Measurements from ENCODE around the gene SLC7A7. TPM values are rescaled to one million over a fixed set of nuclear protein-coding genes. Genes with fewer than 3 reads are reported as not detected.

The SLC7A7 gene
- polyA plus RNA-seq, 1 donor from 2014 or later: not detected

- Histone ChIP-seq H3K4me3 (ENCODE audit: low read length) (no peak overlapping the region), H3K36me3 (ENCODE audit: insufficient read depth, low read length) (no peaks in the 10 kb centered on the region), H4K20me1 (ENCODE audit: insufficient read depth) (no peaks in the 10 kb centered on the region), H3K9me3 (ENCODE audit: low read length) (no peaks in the 10 kb centered on the region), H3K79me2 (replicated peaks; ENCODE audit: insufficient read depth, low read length) (no peaks in the 10 kb centered on the region), H3K27me3 (ENCODE audit: insufficient read depth, low read depth, low read length) (no peaks in the 10 kb centered on the region), H3K9me2 (ENCODE audit: insufficient read depth, low read length) (no peaks in the 10 kb centered on the region), H3K27ac (ENCODE audit: low read length) (no peak overlapping the region), H2AFZ (ENCODE audit: low read depth, low read length) (no peak overlapping the region), H3K4me2 (ENCODE audit: low read length) (no peak overlapping the region), H3K9ac (ENCODE audit: low read length) (no peak overlapping the region), H3F3A (ENCODE audit: insufficient read depth, low read length, poor library complexity, severe bottlenecking) (no peaks in the 10 kb centered on the region)
- TF ChIP-seq, protein P1, sequence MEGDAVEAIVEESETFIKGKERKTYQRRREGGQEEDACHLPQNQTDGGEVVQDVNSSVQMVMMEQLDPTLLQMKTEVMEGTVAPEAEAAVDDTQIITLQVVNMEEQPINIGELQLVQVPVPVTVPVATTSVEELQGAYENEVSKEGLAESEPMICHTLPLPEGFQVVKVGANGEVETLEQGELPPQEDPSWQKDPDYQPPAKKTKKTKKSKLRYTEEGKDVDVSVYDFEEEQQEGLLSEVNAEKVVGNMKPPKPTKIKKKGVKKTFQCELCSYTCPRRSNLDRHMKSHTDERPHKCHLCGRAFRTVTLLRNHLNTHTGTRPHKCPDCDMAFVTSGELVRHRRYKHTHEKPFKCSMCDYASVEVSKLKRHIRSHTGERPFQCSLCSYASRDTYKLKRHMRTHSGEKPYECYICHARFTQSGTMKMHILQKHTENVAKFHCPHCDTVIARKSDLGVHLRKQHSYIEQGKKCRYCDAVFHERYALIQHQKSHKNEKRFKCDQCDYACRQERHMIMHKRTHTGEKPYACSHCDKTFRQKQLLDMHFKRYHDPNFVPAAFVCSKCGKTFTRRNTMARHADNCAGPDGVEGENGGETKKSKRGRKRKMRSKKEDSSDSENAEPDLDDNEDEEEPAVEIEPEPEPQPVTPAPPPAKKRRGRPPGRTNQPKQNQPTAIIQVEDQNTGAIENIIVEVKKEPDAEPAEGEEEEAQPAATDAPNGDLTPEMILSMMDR (IDR thresholded peaks at IDR 0.05; ENCODE audit: poor library complexity, severe bottlenecking): no peak
- no peak for TF ChIP-seq MXI1 (conservative IDR thresholded peaks at IDR 0.05; ENCODE audit: poor library complexity, severe bottlenecking)
- no peak for TF ChIP-seq EZH2 (IDR thresholded peaks at IDR 0.05; ENCODE audit: borderline replicate concordance, insufficient read depth, low read length, poor library complexity, severe bottlenecking)
- no peak for TF ChIP-seq SMC3 (conservative IDR thresholded peaks at IDR 0.05; ENCODE audit: poor library complexity)
- TF ChIP-seq RAD21 (conservative IDR thresholded peaks at IDR 0.05): no peak
- TF ChIP-seq EP300 (conservative IDR thresholded peaks at IDR 0.05; ENCODE audit: poor library complexity, severe bottlenecking): no peak
- no peak for TF ChIP-seq TAF1 (IDR thresholded peaks at IDR 0.05; ENCODE audit: low read depth)
- TF ChIP-seq POLR2AphosphoS5 (IDR thresholded peaks at IDR 0.05): no peak
- TF ChIP-seq REST (IDR thresholded peaks at IDR 0.05; ENCODE audit: borderline replicate concordance): no peak
Observed at GRCh38 chr14:22781301-22781991, 33.8 kb downstream of the SLC7A7 start.

DNA sequence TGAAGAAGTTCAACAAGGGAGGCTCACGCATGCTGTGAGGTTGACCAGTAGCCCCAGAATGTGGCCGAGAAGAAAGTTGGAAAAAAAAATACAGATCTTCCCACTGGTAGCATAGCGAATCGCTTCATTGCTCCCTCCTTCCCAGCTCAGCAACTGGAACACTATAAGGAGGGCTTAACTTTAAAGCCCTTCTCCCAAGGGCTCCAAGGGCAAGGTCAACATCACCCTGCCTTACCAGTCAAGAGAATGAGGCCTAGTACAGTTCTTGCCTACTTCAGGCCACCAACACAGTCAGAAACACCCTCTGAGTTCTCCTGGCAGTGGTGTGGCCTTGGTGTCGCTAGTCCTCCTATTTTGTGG lies 34.3 kb downstream of the SLC7A7 start:
- Histone ChIP-seq H3K9me3 (ENCODE audit: low read length) (no peaks in the 10 kb centered on the region), H3F3A (ENCODE audit: insufficient read depth, low read length, poor library complexity, severe bottlenecking) (no peaks in the 10 kb centered on the region), H3K9ac (ENCODE audit: low read length) (no peak overlapping the region), H3K9me2 (ENCODE audit: insufficient read depth, low read length) (no peaks in the 10 kb centered on the region), H3K4me3 (ENCODE audit: low read length) (no peak overlapping the region), H3K27me3 (ENCODE audit: insufficient read depth, low read depth, low read length) (no peaks in the 10 kb centered on the region), H3K79me2 (replicated peaks; ENCODE audit: insufficient read depth, low read length) (no peaks in the 10 kb centered on the region), H3K4me2 (ENCODE audit: low read length) (no peak overlapping the region), H4K20me1 (ENCODE audit: insufficient read depth) (no peaks in the 10 kb centered on the region), H3K36me3 (ENCODE audit: insufficient read depth, low read length) (no peaks in the 10 kb centered on the region), H2AFZ (ENCODE audit: low read depth, low read length) (no peak overlapping the region), H3K27ac (ENCODE audit: low read length) (no peak overlapping the region)
- TF ChIP-seq RAD21 (conservative IDR thresholded peaks at IDR 0.05): no peak
- TF ChIP-seq MXI1 (conservative IDR thresholded peaks at IDR 0.05; ENCODE audit: poor library complexity, severe bottlenecking): no peak
- no peak for TF ChIP-seq TAF1 (IDR thresholded peaks at IDR 0.05; ENCODE audit: low read depth)
- TF ChIP-seq SMC3 (conservative IDR thresholded peaks at IDR 0.05; ENCODE audit: poor library complexity): no peak
- no peak for TF ChIP-seq POLR2AphosphoS5 (IDR thresholded peaks at IDR 0.05)
- TF ChIP-seq, protein P1 (IDR thresholded peaks at IDR 0.05; ENCODE audit: poor library complexity, severe bottlenecking): no peak
- TF ChIP-seq EP300 (conservative IDR thresholded peaks at IDR 0.05; ENCODE audit: poor library complexity, severe bottlenecking): no peak
- no peak for TF ChIP-seq REST (IDR thresholded peaks at IDR 0.05; ENCODE audit: borderline replicate concordance)
- no peak for TF ChIP-seq EZH2 (IDR thresholded peaks at IDR 0.05; ENCODE audit: borderline replicate concordance, insufficient read depth, low read length, poor library complexity, severe bottlenecking)

Data from neural cell (in vitro differentiated cells).